OCI-LY1 (cell line): ENCODE results near the gene SYT3.

Experiments
- H2AFZ ChIP-seq: fragments of 200-600 bp; sonication (generic), shearing (Covaris generic); 2 replicates; pipeline ENCODE4 v1.6.0; 2014; ENCODE audit warnings: antibody characterized with exemption, mild to moderate bottlenecking, low read length
- H3F3A ChIP-seq: fragments of 200-600 bp; sonication (generic), shearing (Covaris generic); 2 replicates; pipeline ENCODE4 v1.6.0; 2014; ENCODE audit warnings: mild to moderate bottlenecking, antibody characterized with exemption, low read length, moderate library complexity; ENCODE audit not compliant: insufficient read depth
- H3K27ac ChIP-seq: fragments of 200-600 bp; sonication (generic); 2 replicates; pipeline ENCODE4 v1.5.1; 2014; ENCODE audit warnings: low read length, mixed run types, mild to moderate bottlenecking, low read depth; ENCODE audit not compliant: poor library complexity, severe bottlenecking
- H3K27me3 ChIP-seq: fragments of 200-600 bp; sonication (generic); 2 replicates; pipeline ENCODE4 v1.6.0; 2014; ENCODE audit warnings: antibody characterized with exemption, mild to moderate bottlenecking, low read length, moderate library complexity; ENCODE audit not compliant: insufficient read depth
- H3K36me3 ChIP-seq: fragments of 200-600 bp; sonication (generic); 2 replicates; pipeline ENCODE4 v1.6.1; 2014; ENCODE audit warnings: mild to moderate bottlenecking, antibody characterized with exemption, low read length, moderate library complexity, mixed read lengths; ENCODE audit not compliant: insufficient read depth
- H3K4me1 ChIP-seq: fragments of 200-600 bp; sonication (generic); 2 replicates; pipeline ENCODE4 v1.5.1; 2014; ENCODE audit warnings: mild to moderate bottlenecking, low read length, moderate library complexity; ENCODE audit not compliant: insufficient read depth, severe bottlenecking
- H3K4me2 ChIP-seq: fragments of 200-600 bp; sonication (generic), shearing (Covaris generic); 2 replicates; pipeline ENCODE4 v1.6.1; 2014; ENCODE audit warnings: low read length
- H3K4me3 ChIP-seq: fragments of 200-600 bp; sonication (generic); 2 replicates; pipeline ENCODE4 v1.5.1; 2014; ENCODE audit warnings: low read length, low read depth, mild to moderate bottlenecking, mixed read lengths; ENCODE audit not compliant: poor library complexity, severe bottlenecking
- H3K79me2 ChIP-seq: fragments of 200-600 bp; shearing (Covaris generic); 2 replicates; pipeline ENCODE4 v1.6.1; 2016; ENCODE audit warnings: mixed run types, low read length, mixed read lengths; ENCODE audit not compliant: insufficient read depth
- H3K9ac ChIP-seq: fragments of 200-600 bp; sonication (generic), shearing (Covaris generic); 2 replicates; pipeline ENCODE4 v1.6.1; 2014; ENCODE audit warnings: mild to moderate bottlenecking, low read length, mixed read lengths
- H3K9me2 ChIP-seq: fragments of 200-600 bp; sonication (generic), shearing (Covaris generic); 2 replicates; pipeline ENCODE4 v1.6.1; 2014; ENCODE audit warnings: low read depth, mild to moderate bottlenecking, low read length, mixed read lengths
- H3K9me3 ChIP-seq: fragments of 200-600 bp; shearing (Covaris generic); 2 replicates; pipeline ENCODE4 v1.6.1; 2014; ENCODE audit warnings: low read length, mixed read lengths
- H4K20me1 ChIP-seq: fragments of 200-600 bp; sonication (generic), shearing (Covaris generic); 2 replicates; pipeline ENCODE4 v1.6.0; 2016; ENCODE audit warnings: mild to moderate bottlenecking, low read length; ENCODE audit not compliant: insufficient read depth
- EZH2 ChIP-seq: fragments of 200-600 bp; sonication (generic), shearing (Covaris generic); IDR thresholded peaks from 2 replicates; pipeline ENCODE4 v1.8.0; 2017; ENCODE audit warnings: borderline replicate concordance, mixed run types, mild to moderate bottlenecking, antibody characterized with exemption, low read length, moderate library complexity, mixed read lengths
- TF ChIP-seq, protein P1 (sequence below): fragments of 200-600 bp; sonication (generic), shearing (Covaris generic); IDR thresholded peaks from 2 replicates; pipeline ENCODE4 v1.5.1; 2017; ENCODE audit warnings: mild to moderate bottlenecking, antibody characterized with exemption, low read length, moderate library complexity, mixed read lengths

Gene SYT3

DNA sequence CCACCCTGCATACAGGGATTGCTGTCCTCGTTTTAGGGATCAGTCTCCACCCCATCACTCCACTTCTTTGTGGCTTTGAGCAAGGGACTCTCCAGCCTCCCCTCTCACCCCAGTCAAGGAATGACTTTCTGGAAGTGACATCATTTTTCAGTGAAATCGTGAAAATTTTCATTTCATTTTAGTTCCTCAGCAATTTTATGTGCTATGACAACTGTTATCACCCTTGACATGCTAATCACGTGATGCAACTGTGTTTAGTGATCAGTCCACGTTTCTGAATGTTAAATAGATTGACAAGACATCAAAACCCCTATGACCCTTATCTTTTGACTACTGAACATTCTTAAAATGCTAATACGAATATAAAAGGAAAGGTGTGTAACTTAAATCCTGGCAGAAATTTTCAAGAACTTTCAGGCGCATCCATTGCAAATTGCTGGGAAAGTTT lies 17.6 kb upstream of the SYT3 start:
- TF ChIP-seq EZH2, result no peak
- TF ChIP-seq, protein P1, sequence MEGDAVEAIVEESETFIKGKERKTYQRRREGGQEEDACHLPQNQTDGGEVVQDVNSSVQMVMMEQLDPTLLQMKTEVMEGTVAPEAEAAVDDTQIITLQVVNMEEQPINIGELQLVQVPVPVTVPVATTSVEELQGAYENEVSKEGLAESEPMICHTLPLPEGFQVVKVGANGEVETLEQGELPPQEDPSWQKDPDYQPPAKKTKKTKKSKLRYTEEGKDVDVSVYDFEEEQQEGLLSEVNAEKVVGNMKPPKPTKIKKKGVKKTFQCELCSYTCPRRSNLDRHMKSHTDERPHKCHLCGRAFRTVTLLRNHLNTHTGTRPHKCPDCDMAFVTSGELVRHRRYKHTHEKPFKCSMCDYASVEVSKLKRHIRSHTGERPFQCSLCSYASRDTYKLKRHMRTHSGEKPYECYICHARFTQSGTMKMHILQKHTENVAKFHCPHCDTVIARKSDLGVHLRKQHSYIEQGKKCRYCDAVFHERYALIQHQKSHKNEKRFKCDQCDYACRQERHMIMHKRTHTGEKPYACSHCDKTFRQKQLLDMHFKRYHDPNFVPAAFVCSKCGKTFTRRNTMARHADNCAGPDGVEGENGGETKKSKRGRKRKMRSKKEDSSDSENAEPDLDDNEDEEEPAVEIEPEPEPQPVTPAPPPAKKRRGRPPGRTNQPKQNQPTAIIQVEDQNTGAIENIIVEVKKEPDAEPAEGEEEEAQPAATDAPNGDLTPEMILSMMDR, result no peak
- Histone ChIP-seq H3K9me2 (no peaks in the 10 kb centered on the region), H3K4me2 (no peak overlapping the region), H3K79me2 (no peaks in the 10 kb centered on the region), H3F3A (no peaks in the 10 kb centered on the region), H3K9me3 (no peaks in the 10 kb centered on the region), H3K9ac (no peak overlapping the region), H4K20me1 (no peaks in the 10 kb centered on the region), H2AFZ (no peak overlapping the region), H3K27ac (no peak overlapping the region), H3K4me1 (no peaks in the 10 kb centered on the region), H3K4me3 (no peak overlapping the region), H3K27me3 (0 out of 2 replicates have a peak, but pooled peaks cover 3% of the 10 kb centered on the region), H3K36me3 (no peaks in the 10 kb centered on the region)

DNA sequence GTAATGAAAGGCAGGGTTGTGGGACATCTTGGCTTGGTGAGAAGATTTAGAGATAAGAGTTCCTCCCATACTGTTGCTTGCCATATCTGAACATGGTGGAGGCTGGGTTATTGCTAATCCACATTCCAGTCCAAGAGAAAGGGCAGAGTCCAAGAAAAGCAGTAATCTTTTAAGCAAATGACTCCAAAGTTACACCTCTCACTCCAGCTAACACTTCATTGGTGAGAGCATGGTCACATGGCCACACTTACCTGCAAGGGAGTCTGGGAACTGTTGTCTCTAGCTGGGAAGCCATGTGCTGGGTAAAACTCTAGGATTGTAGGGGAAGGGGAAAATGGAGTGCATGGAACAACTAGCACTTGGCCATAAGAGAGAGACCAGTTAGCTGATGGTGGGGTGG lies 15.2 kb upstream of the SYT3 start:
- no peaks in the 10 kb centered on the region for H3K9me2 ChIP-seq
- H2AFZ ChIP-seq, result no peak overlapping the region

DNA sequence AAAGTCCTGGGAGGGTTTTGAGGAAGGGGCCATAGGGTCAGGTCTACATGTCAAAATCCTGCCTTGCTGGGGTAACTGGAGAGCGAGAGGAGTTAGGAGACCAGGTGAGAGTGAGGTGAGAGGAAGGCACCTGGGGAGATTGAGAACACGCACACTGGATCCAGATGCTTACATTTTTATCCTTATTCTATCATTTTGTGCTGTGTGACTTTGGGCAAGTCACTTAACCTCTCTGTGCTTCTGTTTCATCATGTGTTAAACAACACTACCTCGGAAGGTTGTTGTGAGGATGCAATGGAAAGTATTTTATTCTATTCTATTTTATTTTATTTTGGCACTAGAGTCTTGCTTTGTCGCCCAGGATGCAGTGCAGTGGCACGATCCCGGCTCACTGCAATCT lies 13.0 kb upstream of the SYT3 start:
- Histone ChIP-seq H3K79me2 (no peaks in the 10 kb centered on the region), H3F3A (no peaks in the 10 kb centered on the region), H3K9me2 (no peaks in the 10 kb centered on the region), H4K20me1 (no peaks in the 10 kb centered on the region), H3K4me1 (no peaks in the 10 kb centered on the region), H3K9ac (no peak overlapping the region), H3K9me3 (no peaks in the 10 kb centered on the region), H3K36me3 (no peaks in the 10 kb centered on the region), H3K4me2 (no peak overlapping the region), H3K4me3 (no peak overlapping the region), H3K27me3 (peaks cover 3% of the 10 kb centered on the region; the same call in 1 of the 2 replicates), H3K27ac (no peak overlapping the region), H2AFZ (no peak overlapping the region)
- TF ChIP-seq EZH2, result no peak
- TF ChIP-seq, protein P1, result no peak

More for the DNA sequence above, 15.2 kb upstream of the SYT3 start:
- no peaks in the 10 kb centered on the region for H3K4me1 ChIP-seq
- no peaks in the 10 kb centered on the region for H3K36me3 ChIP-seq
- H4K20me1 ChIP-seq, result no peaks in the 10 kb centered on the region
- TF ChIP-seq, protein P1, result no peak
- TF ChIP-seq EZH2, result no peak
- H3K9ac ChIP-seq, result no peak overlapping the region
- H3K9me3 ChIP-seq, result no peaks in the 10 kb centered on the region
- 0 out of 2 replicates have a peak, but pooled peaks cover 3% of the 10 kb centered on the region for H3K27me3 ChIP-seq
- no peak overlapping the region for H3K4me3 ChIP-seq
- no peaks in the 10 kb centered on the region for H3K79me2 ChIP-seq
- no peak overlapping the region for H3K27ac ChIP-seq
- H3F3A ChIP-seq, result no peaks in the 10 kb centered on the region
- no peak overlapping the region for H3K4me2 ChIP-seq
